ENCODE data around the gene OSBP.

- TF ChIP-seq CTCF (conservative IDR thresholded peaks at IDR 0.05; ENCODE audit: low read depth, low read length) (no peak), EZH2phosphoT487 (IDR thresholded peaks at IDR 0.05; ENCODE audit: borderline replicate concordance, low read length) (no peak)
Measured at GRCh38 chr11:59629996-59630395, 14.4 kb upstream of the OSBP start.
